GM21528 (cell line): ENCODE data around the gene APLP2.

Experiments used
- ATAC-seq: cut with Tn5 transposase; IDR thresholded peaks from one replicate; pipeline ENCODE4 v1.9.1; 2021; ENCODE audit warnings: mild to moderate bottlenecking, moderate library complexity; ENCODE audit not compliant: unreplicated experiment, low FRiP score

Gene APLP2

DNA sequence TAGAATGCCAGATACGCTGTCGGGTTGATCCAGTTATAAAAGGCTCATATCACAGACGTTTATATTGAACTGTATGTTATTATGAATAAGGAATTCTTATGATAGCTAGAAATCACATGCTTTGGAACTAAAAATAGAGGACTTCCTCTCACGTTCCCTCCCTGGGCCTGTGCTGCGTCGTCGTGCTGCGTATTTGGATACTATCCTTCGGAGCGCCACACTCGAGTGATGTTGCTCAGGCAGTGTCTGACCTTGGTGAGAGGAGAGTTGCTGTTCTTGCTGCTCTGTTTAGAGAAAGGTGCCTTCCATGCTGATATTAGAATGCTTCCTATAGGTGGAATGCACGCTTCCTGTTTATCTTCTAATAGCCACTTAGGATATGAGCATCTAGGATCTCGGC, 69.7 kb downstream of the APLP2 start:
- ATAC-seq, result no peak

DNA sequence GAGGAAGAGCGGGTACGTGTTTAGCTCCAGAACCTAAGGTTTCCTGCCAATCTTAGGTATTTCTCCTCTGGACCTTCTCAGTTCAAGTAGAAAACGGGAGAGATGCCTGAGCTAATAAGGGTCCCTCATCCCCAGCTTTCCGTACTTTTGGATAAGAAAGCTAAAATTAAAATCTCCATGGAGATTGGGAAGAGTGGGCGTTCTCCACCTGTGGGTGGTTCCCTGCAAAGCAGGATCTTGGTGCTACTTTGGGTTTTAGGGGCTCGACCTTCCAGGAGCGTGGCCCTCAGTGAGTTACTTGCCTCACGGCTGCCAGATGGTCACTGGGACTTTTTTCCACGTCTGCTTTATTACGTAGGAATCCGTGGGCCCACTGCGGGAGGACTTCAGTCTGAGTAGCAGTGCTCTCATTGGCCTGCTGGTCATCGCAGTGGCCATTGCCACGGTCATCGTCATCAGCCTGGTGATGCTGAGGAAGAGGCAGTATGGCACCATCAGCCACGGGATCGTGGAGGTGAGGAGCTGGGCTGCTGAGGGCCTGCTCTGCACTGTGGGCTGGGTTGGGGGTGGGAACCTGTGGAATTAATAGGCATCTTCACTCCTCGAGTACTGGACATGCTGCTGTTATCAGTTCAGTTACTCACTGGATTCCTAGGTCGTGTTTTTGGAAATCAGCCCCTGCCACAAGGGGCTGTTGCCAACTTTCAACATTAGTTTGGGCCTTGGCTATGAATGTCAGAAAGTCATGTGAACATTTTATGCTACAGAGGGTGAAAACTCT, 72.1 kb downstream of the APLP2 start:
- no peak for ATAC-seq

DNA sequence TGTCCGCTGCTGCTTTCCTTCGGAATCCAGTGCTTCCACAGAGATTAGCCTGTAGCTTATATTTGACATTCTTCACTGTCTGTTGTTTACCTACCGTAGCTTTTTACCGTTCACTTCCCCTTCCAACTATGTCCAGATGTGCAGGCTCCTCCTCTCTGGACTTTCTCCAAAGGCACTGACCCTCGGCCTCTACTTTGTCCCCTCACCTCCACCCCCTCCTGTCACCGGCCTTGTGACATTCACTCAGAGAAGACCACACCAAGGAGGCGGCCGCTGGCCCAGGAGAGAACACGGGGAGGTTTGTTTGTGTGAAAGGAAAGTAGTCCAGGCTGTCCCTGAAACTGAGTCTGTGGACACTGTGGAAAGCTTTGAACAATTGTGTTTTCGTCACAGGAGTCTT, 74.4 kb downstream of the APLP2 start:
- ATAC-seq, result no peak

DNA sequence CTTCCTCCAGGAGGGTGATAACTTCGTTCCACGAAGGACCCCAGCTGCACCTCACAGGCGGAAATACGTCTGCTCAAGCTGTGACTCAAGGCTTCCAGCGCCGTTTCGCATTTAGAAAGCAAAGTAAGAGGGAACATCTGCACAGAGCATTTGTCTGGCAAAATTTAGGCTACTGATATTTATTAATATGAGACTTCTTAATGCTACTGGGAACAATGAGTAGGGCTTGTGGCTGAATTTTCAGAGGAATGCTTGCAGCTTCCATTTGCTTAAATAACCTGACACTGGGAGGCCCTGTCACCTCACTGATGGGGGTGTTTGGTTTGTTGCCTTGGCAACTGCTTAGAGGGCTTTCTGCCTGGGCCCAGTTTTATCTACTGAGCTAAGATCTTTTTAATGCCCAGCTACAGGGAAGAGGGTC, 75.2 kb downstream of the APLP2 start:
- no peak for ATAC-seq

GRCh38 chr11:130145311-130145812, 75.7 kb downstream of the APLP2 start:
- no peak for ATAC-seq

DNA sequence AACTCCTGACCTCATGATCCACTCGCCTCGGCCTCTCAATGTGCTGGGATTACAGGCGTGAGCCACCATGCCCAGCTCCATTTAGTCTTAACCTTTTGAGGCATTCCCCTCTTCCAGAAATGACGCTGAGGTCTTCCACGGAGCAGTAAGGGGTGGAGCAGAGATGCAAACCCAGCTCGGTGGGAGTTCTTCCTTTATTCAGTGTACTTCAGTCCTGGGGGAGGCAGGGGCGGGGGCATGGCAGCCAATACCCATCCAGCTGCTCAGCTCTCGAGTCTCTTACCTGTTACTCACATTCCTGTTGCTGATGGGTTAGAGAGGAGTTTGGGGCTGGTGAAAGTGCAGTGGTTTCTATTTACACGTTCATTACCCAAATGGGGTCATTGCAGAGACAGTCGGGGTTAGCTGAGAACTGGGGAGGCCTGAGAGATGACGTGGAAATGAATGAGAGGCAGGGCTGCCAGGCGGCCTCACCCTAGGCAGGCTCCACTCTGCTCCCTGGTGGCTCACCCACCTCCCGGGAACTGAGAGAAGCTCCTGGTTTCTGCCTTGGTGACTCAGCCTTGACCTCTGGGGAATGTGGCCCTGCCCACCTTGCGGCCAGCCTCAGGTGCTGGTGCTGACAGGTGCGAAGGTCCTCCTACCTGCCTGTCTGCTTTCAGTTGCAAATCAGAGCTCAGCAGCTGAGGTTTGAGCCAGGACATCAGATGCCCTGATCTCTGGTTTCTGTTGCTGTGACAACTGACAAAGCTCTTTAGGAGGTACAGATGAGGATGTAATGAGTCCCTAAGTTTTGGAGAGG, 76.5 kb downstream of the APLP2 start:
- ATAC-seq, result no peak

GRCh38 chr11:130146796-130147195, 77.1 kb downstream of the APLP2 start:
- no peak for ATAC-seq

DNA sequence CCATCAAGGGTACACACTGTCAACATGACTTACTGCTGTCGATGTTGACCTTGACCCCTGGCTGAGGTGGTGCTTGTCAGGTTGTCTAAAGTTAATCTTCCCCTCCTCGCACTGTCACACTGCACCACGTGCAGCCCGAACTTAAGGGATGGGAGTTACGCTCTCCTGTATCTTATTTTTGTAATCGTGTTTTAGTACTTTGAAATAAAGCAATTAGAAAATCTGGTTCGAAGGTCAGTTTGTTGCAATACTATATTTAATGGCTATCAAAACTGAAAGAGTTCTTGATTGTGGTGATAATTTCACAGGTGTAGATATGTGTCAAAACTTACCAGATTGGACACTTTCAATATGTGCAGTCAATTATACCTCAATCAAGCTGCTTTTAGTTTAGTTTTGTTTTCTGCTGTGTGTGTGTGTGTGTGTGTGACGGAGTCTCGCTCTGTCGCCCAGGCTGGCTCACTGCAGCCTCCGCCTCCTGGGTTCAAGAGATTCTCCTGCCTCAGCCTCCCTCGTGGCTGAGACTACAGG, 79.2 kb downstream of the APLP2 start:
- no peak for ATAC-seq

DNA sequence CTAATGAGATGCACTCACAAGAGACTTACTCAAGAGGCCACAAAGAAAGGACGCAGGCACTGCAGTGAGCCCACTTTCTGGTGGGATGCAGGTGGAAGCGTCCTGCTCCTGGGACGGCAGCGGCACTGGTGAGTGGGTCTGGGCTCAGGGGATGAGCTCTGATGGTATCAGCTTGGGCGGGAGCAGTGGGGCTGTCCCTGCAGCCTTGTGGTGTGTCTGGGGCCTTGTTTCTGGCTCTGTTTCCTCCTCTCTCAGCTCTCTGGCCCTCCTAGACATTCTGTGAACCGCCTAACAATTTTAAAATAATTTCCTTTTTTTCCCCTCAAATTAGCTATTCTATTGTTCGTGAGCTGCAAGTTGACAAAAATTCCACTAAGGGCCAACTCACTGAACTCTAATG, 81.1 kb downstream of the APLP2 start:
- ATAC-seq, result no peak

DNA sequence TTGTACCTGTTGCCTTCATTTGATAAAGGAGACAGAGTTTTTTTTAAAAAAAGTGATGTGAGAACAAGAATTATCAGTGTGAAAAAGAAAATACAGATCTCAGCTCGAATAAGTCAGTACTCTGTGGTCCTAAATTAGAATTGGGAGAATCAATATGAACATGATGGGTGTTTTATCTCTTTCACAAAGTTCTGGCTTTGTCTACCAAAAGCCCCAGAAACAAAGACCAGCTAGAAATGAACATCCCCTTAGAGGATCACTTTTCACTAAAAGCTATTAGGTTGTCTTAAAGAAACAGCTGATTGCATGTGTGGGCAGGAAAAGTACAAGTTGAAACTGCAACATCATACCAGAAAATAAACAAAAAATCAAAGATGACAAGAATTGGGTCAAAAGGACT, 81.5 kb downstream of the APLP2 start:
- ATAC-seq, result no peak

GRCh38 chr11:130156108-130157022, 86.7 kb downstream of the APLP2 start:
- no peak for ATAC-seq

DNA sequence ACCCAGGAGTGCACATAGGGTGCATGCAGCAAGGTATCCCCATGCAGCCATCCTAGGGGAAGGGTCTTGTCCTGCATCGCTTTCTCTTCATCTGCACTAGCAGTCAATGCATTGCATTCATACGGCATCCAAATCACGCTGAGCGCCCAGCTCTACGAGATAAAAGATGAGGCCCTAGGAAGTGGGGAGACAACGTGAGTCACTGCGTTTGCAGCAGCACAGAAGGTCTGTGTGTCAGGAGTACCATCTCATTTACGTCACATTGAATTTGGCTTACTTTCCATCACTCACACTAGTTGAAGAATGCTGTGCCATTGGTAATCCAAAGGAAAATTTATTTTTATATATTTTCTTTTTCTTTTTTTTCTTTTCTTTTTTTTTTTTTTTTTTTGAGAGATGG, 87.4 kb downstream of the APLP2 start:
- ATAC-seq, result no peak

GRCh38 chr11:130157840-130158239, 88.1 kb downstream of the APLP2 start:
- ATAC-seq, result no peak

GRCh38 chr11:130159139-130159538, 89.4 kb downstream of the APLP2 start:
- ATAC-seq, result no peak

- ATAC-seq, result no peak
Observed at GRCh38 chr11:130159657-130160497, 90.2 kb downstream of the APLP2 start, which contains the start of gene ST14. TSS of gene ST14 (plus strand) at chr11:130159782. CDS start at chr11:130159980, 198 bp downstream.

GRCh38 chr11:130160498-130161155, 90.9 kb downstream of the APLP2 start:
- no peak for ATAC-seq

GRCh38 chr11:130161441-130162145, 91.9 kb downstream of the APLP2 start:
- ATAC-seq, result no peak

DNA sequence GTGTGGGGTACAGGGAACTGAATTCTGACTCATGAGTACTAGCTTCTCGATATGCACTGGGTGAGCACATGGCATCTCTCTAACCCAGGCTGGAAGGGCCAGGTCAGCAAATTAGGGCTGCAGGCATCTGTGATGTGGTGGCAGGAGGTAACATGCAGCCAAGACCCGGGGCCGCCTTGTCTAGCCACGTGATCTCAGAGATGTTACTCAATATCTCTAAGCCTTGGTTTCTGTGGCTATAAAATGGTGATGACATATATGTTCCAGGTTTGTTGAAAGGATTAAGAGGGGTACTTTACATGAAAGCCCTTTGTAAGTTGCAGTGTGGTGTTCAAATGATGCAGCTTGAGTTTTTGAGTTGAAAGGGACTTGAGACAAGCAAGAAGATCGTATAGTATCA, 93.0 kb downstream of the APLP2 start:
- ATAC-seq, result no peak
